CD8-positive, alpha-beta memory T cell (primary cell): Measurements from ENCODE around the gene TIGD1. TPM values are rescaled to one million over a fixed set of nuclear protein-coding genes. Genes with fewer than 3 reads are reported as not detected.

Source experiments
- polyA plus RNA-seq: library from polyadenylated mRNA; unstranded; fragments of 300-500 nt; fragmentation: Illumina TruSeq; gene quantifications from one replicate; pipeline ENCODE4 v1.2.3, GENCODE V29; 2021
- total RNA-seq, 2 experiments: library from RNA; stranded (reverse); gene quantifications; one replicate each; pipeline ENCODE4 v1.2.3, GENCODE V29; 2021

TIGD1 gene
- total and polyA plus RNA-seq, 3 experiments from 2014 or later: 6.4 to 7.0 (median 6.5) TPM

Other genes with a start within 250 kb of the TIGD1 start
- gene ALPP, start 171.8 kb downstream of the TIGD1 start, total RNA-seq: not detected
- gene ALPP, start 171.8 kb downstream of the TIGD1 start, polyA plus RNA-seq: not detected
- gene ALPG, start 143.7 kb downstream of the TIGD1 start, total RNA-seq: not detected
- gene ALPG, start 143.7 kb downstream of the TIGD1 start, polyA plus RNA-seq: not detected
- gene ALPI, start 94.4 kb downstream of the TIGD1 start, total RNA-seq: not detected
- gene ALPI, start 94.4 kb downstream of the TIGD1 start, polyA plus RNA-seq: not detected
- gene ECEL1, start 62.7 kb downstream of the TIGD1 start, total RNA-seq: not detected
- not detected for gene ECEL1, start 62.7 kb downstream of the TIGD1 start, polyA plus RNA-seq
- not detected for gene PRSS56, start 30.2 kb downstream of the TIGD1 start, total RNA-seq
- gene PRSS56, start 30.2 kb downstream of the TIGD1 start, polyA plus RNA-seq: not detected
- gene CHRND, start 24.4 kb downstream of the TIGD1 start, total RNA-seq: not detected
- gene CHRND, start 24.4 kb downstream of the TIGD1 start, polyA plus RNA-seq: not detected
- gene CHRNG, start 10.9 kb downstream of the TIGD1 start, total RNA-seq: not detected
- gene CHRNG, start 10.9 kb downstream of the TIGD1 start, polyA plus RNA-seq: not detected
- gene EIF4E2, start 132 bp upstream of the TIGD1 start, total RNA-seq: 10 to 100 TPM; 68.8 to 76.5 TPM
- 73.2 TPM for gene EIF4E2, start 132 bp upstream of the TIGD1 start, polyA plus RNA-seq
- gene EFHD1, start 83.0 kb upstream of the TIGD1 start, total RNA-seq: under 1 TPM; 0.22 to 0.33 TPM
- 1.6 TPM for gene EFHD1, start 83.0 kb upstream of the TIGD1 start, polyA plus RNA-seq
- gene GIGYF2, start 146.8 kb upstream of the TIGD1 start, total RNA-seq: 10 to 100 TPM; 54.7 to 55.8 TPM
- 27.2 TPM for gene GIGYF2, start 146.8 kb upstream of the TIGD1 start, polyA plus RNA-seq
- gene KCNJ13, start 226.0 kb upstream of the TIGD1 start, total RNA-seq: not detected
- gene KCNJ13, start 226.0 kb upstream of the TIGD1 start, polyA plus RNA-seq: 0.20 TPM